ENCODE data around the gene ANO6. TPM values are rescaled to one million over a fixed set of nuclear protein-coding genes. Genes with fewer than 3 reads are reported as not detected.

ANO6 gene
- total RNA-seq, 1 donor from 2014 or later = 35.0 TPM

GRCh38 chr12:45298721-45299692 lies 83.1 kb downstream of the ANO6 start:
- peaks cover 5% of the 10 kb centered on the region for H3K36me3 Mint-ChIP-seq
- no peak for DNase-seq (ENCODE audit: extremely low spot score, unreplicated experiment)
- no peaks in the 10 kb centered on the region for H3K9me3 Mint-ChIP-seq
- H3K4me1 Mint-ChIP-seq (ENCODE audit: unreplicated experiment) = peaks cover 22% of the 10 kb centered on the region
- H3K27me3 Mint-ChIP-seq = no peaks in the 10 kb centered on the region
- peak overlapping the region; percentile 88 for H3K27ac Mint-ChIP-seq
- TF ChIP-seq CTCF (conservative IDR thresholded peaks at IDR 0.05) = no peak
- peak overlapping the region; percentile 48 for H3K4me3 Mint-ChIP-seq

- H3K36me3 Mint-ChIP-seq = peaks cover 25% of the 10 kb centered on the region
- no peak for TF ChIP-seq CTCF (conservative IDR thresholded peaks at IDR 0.05)
- H3K9me3 Mint-ChIP-seq = no peaks in the 10 kb centered on the region
- peaks cover 17% of the 10 kb centered on the region for H3K4me1 Mint-ChIP-seq (ENCODE audit: unreplicated experiment)
- no peak overlapping the region for H3K4me3 Mint-ChIP-seq
- DNase-seq (ENCODE audit: extremely low spot score, unreplicated experiment) = no peak
- H3K27me3 Mint-ChIP-seq = no peaks in the 10 kb centered on the region
- H3K27ac Mint-ChIP-seq = no peak overlapping the region
Measured at GRCh38 chr12:45302621-45303369, 86.9 kb downstream of the ANO6 start.

- H3K9me3 Mint-ChIP-seq = no peaks in the 10 kb centered on the region
- no peak for DNase-seq (ENCODE audit: extremely low spot score, unreplicated experiment)
- TF ChIP-seq CTCF (conservative IDR thresholded peaks at IDR 0.05) = no peak
- no peak overlapping the region for H3K27ac Mint-ChIP-seq
- H3K36me3 Mint-ChIP-seq = peaks cover 25% of the 10 kb centered on the region
- peaks cover 5% of the 10 kb centered on the region for H3K4me1 Mint-ChIP-seq (ENCODE audit: unreplicated experiment)
- H3K27me3 Mint-ChIP-seq = no peaks in the 10 kb centered on the region
- no peak overlapping the region for H3K4me3 Mint-ChIP-seq
Measured at GRCh38 chr12:45303945-45304344, 88.0 kb downstream of the ANO6 start.

- no peak for DNase-seq (ENCODE audit: extremely low spot score, unreplicated experiment)
- Mint-ChIP-seq H3K4me1 (ENCODE audit: unreplicated experiment) (no peaks in the 10 kb centered on the region), H3K27me3 (no peaks in the 10 kb centered on the region), H3K36me3 (peaks cover 25% of the 10 kb centered on the region), H3K4me3 (no peak overlapping the region), H3K9me3 (no peaks in the 10 kb centered on the region), H3K27ac (no peak overlapping the region)
- no peak for TF ChIP-seq CTCF (conservative IDR thresholded peaks at IDR 0.05)
Measured at GRCh38 chr12:45304514-45305178, 88.8 kb downstream of the ANO6 start.

GRCh38 chr12:45305907-45306306 lies 90.0 kb downstream of the ANO6 start:
- H3K4me3 Mint-ChIP-seq = no peak overlapping the region
- no peak for DNase-seq (ENCODE audit: extremely low spot score, unreplicated experiment)
- peaks cover 25% of the 10 kb centered on the region for H3K36me3 Mint-ChIP-seq
- H3K4me1 Mint-ChIP-seq (ENCODE audit: unreplicated experiment) = no peaks in the 10 kb centered on the region
- H3K27ac Mint-ChIP-seq = no peak overlapping the region
- H3K27me3 Mint-ChIP-seq = no peaks in the 10 kb centered on the region
- no peaks in the 10 kb centered on the region for H3K9me3 Mint-ChIP-seq
- TF ChIP-seq CTCF (conservative IDR thresholded peaks at IDR 0.05) = no peak
